ENCODE results near the gene DNAJB2.

GRCh38 chr2:219282375-219282774, 3.2 kb downstream of the DNAJB2 start:
- TF ChIP-seq CTCF (IDR thresholded peaks at IDR 0.05) (no peak), TAF1 (IDR thresholded peaks at IDR 0.05; ENCODE audit: borderline replicate concordance, low read depth, low read length) (no peak), ELF1 (IDR thresholded peaks at IDR 0.05) (no peak), NFIC (IDR thresholded peaks at IDR 0.05; ENCODE audit: borderline replicate concordance) (no peak), MXI1 (IDR thresholded peaks at IDR 0.05; ENCODE audit: low read depth, low read length) (no peak)
